Endometrial microvascular endothelial cells (primary cell): ENCODE measurements around the gene UBQLN2. TPM values are rescaled to one million over a fixed set of nuclear protein-coding genes. Genes with fewer than 3 reads are reported as not detected.
"Not testable (repeated sequence)": the region's sequence is repeated elsewhere in the genome, so short reads cannot be mapped to it uniquely, and the experiment has no call there.

ENCODE experiments used
- in situ Hi-C: cut with HindIII; loops from 2 replicates; pipeline ENCODE4 v1.10.0; 2017; ENCODE audit warnings: low sequenced_read_pairs, low pct_unique_long_range_greater_than_20kb; ENCODE audit errors: inconsistent ontology term
- total RNA-seq: library from RNA; depleted of rRNA; stranded (reverse); fragments of >200 nt; gene quantifications from one replicate; pipeline ENCODE4 v1.2.3, GENCODE V29; 2015; ENCODE audit errors: inconsistent ontology term

Gene UBQLN2
- total RNA-seq, result 21.5 TPM

GRCh38 chrX:56563231-56564161 is at the start of gene UBQLN2:
UBQLN2 (plus strand) TSS chrX:56563627; CDS start chrX:56563874, 247 bp downstream.
- in situ Hi-C loops, result no loop called here

GRCh38 chrX:56519642-56520041 is 43.8 kb upstream of the UBQLN2 start:
- in situ Hi-C loops, result no loop called here

- in situ Hi-C loops, result not testable (repeated sequence)
Observed at GRCh38 chrX:56529482-56530007, 33.9 kb upstream of the UBQLN2 start.

GRCh38 chrX:56530011-56530410 is 33.4 kb upstream of the UBQLN2 start:
- in situ Hi-C loops, result no loop called here

- in situ Hi-C loops, result no loop called here
Observed at GRCh38 chrX:56550667-56551066, 12.8 kb upstream of the UBQLN2 start.

GRCh38 chrX:56554870-56555269 is 8.6 kb upstream of the UBQLN2 start:
- in situ Hi-C loops, result no loop called here

- in situ Hi-C loops, result no loop called here
Observed at GRCh38 chrX:56557376-56557929, 6.0 kb upstream of the UBQLN2 start.

GRCh38 chrX:56564164-56564885 is 898 bp downstream of the UBQLN2 start:
- in situ Hi-C loops, result no loop called here

- in situ Hi-C loops, result no loop called here
Observed at GRCh38 chrX:56564921-56565840, 1.8 kb downstream of the UBQLN2 start.

GRCh38 chrX:56569378-56570057 is 6.1 kb downstream of the UBQLN2 start:
- in situ Hi-C loops, result no loop called here

GRCh38 chrX:56572975-56573374 is 9.5 kb downstream of the UBQLN2 start:
- in situ Hi-C loops, result no loop called here

GRCh38 chrX:56574861-56575260 is 11.4 kb downstream of the UBQLN2 start:
- in situ Hi-C loops, result no loop called here

GRCh38 chrX:56576721-56577120 is 13.3 kb downstream of the UBQLN2 start:
- in situ Hi-C loops, result no loop called here

- in situ Hi-C loops, result no loop called here
Observed at GRCh38 chrX:56588397-56589188, 25.2 kb downstream of the UBQLN2 start.

- in situ Hi-C loops, result not testable (repeated sequence)
Observed at GRCh38 chrX:56591830-56592229, 28.4 kb downstream of the UBQLN2 start.

GRCh38 chrX:56600141-56600540 is 36.7 kb downstream of the UBQLN2 start:
- in situ Hi-C loops, result no loop called here

- in situ Hi-C loops, result no loop called here
Observed at GRCh38 chrX:56600987-56601386, 37.6 kb downstream of the UBQLN2 start.
